ENCODE results near the gene TSPAN9. TPM values are rescaled to one million over a fixed set of nuclear protein-coding genes. Genes with fewer than 3 reads are reported as not detected.

TSPAN9 gene
- total RNA-seq, 3 donors from 2014 or later (not counting 1 experiment from before 2014, with no cell fraction given), result 0.86 to 1.6 (median 1.1) TPM

- Histone ChIP-seq H3K36me3 (ENCODE audit: control insufficient read depth, insufficient read depth, low read length) (no peaks in the 10 kb centered on the region), H3K4me3 (ENCODE audit: low read length) (no peak overlapping the region), H3K27me3 (ENCODE audit: control insufficient read depth, insufficient read depth, low read length) (no peaks in the 10 kb centered on the region), H3K9me3 (ENCODE audit: control insufficient read depth, insufficient read depth, low read length) (no peaks in the 10 kb centered on the region), H3K27ac (ENCODE audit: low read length) (no peak overlapping the region), H3K4me1 (ENCODE audit: control insufficient read depth, insufficient read depth, low read length) (peaks cover 11% of the 10 kb centered on the region)
- 4% methylated on average over 32 of the region's 32 CpGs for WGBS (ENCODE audit: insufficient coverage)
- intact Hi-C loops (cut with micrococcal nuclease), result loop anchor here (1.0 to 2.0 kb wide), 3 partner anchors 477 to 977 kb away; no protein-coding TSS in a partner anchor
- no peaks in the 10 kb centered on the region for H3K36me3 Mint-ChIP-seq
- ATAC-seq, result peak; percentile 76 to 83 (median 83)
- H3K27ac Mint-ChIP-seq, result no peak overlapping the region
- no peaks in the 10 kb centered on the region for H3K9me3 Mint-ChIP-seq
- H3K4me3 Mint-ChIP-seq, result peak overlapping the region; percentile 81
- peaks cover 12 to 13% of the 10 kb centered on the region in 2 donors for H3K4me1 Mint-ChIP-seq
- peak; percentile 90 for TF ChIP-seq CTCF (IDR thresholded peaks at IDR 0.05)
- DNase-seq, result peak; percentile 59 to 84
- peaks cover 0 to 10% of the 10 kb centered on the region in 2 donors for H3K27me3 Mint-ChIP-seq (ENCODE audit: low read depth in 2 of 2)
These were observed 223.0 kb downstream of the TSPAN9 start for GRCh38 chr12:3299929-3300832.

DNA sequence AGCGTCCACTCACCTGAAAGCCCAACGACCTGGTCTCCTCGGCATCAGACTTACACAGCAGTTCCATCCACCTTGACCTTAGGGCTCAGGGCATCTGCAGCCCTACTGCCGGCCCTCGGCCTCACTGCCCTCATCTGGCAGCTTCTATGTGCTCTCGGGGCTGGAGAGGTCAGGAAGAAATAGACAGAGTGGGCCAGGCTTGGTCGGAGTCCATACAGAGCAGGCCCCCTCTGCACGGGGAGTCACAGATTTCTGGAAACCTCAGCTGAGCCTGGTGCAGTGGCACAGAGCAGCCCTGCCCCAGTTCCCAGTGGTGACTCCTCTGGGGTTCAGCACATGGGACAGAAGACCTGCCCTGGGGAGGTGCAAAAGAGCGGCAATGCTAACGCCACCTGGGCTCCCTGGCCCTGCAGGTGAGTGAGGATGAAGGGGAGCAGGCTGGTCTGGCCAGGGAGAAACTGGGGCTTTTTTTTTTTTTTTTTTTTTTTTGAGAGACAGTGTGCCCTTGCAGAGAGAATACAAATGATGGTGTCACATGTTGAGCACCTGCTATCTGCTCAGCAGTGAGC, 223.7 kb downstream of the TSPAN9 start:
- Histone ChIP-seq H3K36me3 (ENCODE audit: control insufficient read depth, insufficient read depth, low read length) (no peaks in the 10 kb centered on the region), H3K27me3 (ENCODE audit: control insufficient read depth, insufficient read depth, low read length) (no peaks in the 10 kb centered on the region), H3K9me3 (ENCODE audit: control insufficient read depth, insufficient read depth, low read length) (no peaks in the 10 kb centered on the region), H3K27ac (ENCODE audit: low read length) (no peak overlapping the region), H3K4me1 (ENCODE audit: control insufficient read depth, insufficient read depth, low read length) (peaks cover 11% of the 10 kb centered on the region), H3K4me3 (ENCODE audit: low read length) (no peak overlapping the region)
- no peak for ATAC-seq
- Mint-ChIP-seq H3K9me3 (no peaks in the 10 kb centered on the region), H3K27me3 (ENCODE audit: low read depth in 2 of 2) (peaks cover 0 to 10% of the 10 kb centered on the region in 2 donors), H3K36me3 (no peaks in the 10 kb centered on the region), H3K4me1 (peaks cover 12 to 13% of the 10 kb centered on the region in 2 donors), H3K4me3 (no peak overlapping the region), H3K27ac (no peak overlapping the region)
- no peak for TF ChIP-seq CTCF (IDR thresholded peaks at IDR 0.05)
- 64% methylated on average over 10 of the region's 10 CpGs for WGBS (ENCODE audit: insufficient coverage)
- intact Hi-C loops (cut with micrococcal nuclease), result loop anchor here (1.0 to 2.0 kb wide), 3 partner anchors 476 to 976 kb away; no protein-coding TSS in a partner anchor
- no peak for DNase-seq

DNA sequence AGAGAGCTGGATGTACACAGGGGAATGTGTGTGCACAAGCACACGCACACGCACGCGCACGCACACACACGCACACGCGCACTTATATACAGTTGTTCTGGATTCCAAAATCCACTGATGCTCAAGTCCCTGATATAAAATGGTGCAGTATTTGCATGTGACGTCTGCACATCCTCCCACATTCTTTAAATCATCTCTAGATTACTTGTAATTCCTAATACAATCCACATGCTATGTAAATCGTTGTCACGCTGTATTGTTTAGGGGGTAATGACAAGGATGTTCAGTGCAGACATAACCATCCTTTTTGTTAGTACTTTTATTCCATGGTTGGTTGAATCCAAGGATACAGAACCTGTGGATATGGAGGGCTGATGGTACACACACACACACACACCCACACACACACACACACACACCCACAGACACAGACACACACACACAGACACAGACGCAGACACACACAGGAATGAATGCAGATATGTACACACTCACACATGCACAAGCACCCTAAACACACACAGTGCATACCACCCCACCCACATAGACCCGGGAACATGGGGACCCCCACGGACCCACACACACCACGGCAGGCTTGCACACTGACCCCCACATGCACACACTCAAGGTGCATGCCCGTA, 225.3 kb downstream of the TSPAN9 start:
- Mint-ChIP-seq H3K4me1 (peaks cover 12 to 13% of the 10 kb centered on the region in 2 donors), H3K27ac (no peak overlapping the region), H3K36me3 (no peaks in the 10 kb centered on the region), H3K4me3 (no peak overlapping the region), H3K27me3 (ENCODE audit: low read depth in 2 of 2) (peaks cover 0 to 10% of the 10 kb centered on the region in 2 donors), H3K9me3 (no peaks in the 10 kb centered on the region)
- no peak for TF ChIP-seq CTCF (IDR thresholded peaks at IDR 0.05)
- ATAC-seq (no peak), DNase-seq (no peak)
- Histone ChIP-seq H3K9me3 (ENCODE audit: control insufficient read depth, insufficient read depth, low read length) (no peaks in the 10 kb centered on the region), H3K27ac (ENCODE audit: low read length) (no peak overlapping the region), H3K4me1 (ENCODE audit: control insufficient read depth, insufficient read depth, low read length) (peaks cover 11% of the 10 kb centered on the region), H3K36me3 (ENCODE audit: control insufficient read depth, insufficient read depth, low read length) (no peaks in the 10 kb centered on the region), H3K4me3 (ENCODE audit: low read length) (no peak overlapping the region), H3K27me3 (ENCODE audit: control insufficient read depth, insufficient read depth, low read length) (no peaks in the 10 kb centered on the region)
- intact Hi-C loops (cut with micrococcal nuclease), result no loop called here
- 84% methylated on average over 13 of the region's 16 CpGs for WGBS (ENCODE audit: insufficient coverage)

Measured in natural killer cell (primary cell).